ENCODE data around the gene LRP1B. TPM values are rescaled to one million over a fixed set of nuclear protein-coding genes. Genes with fewer than 3 reads are reported as not detected.
A peak's percentile ranks its signal among the peaks of the same experiment; 100 is the strongest.
"Not testable (repeated sequence)": the region's sequence is repeated elsewhere in the genome, so short reads cannot be mapped to it uniquely, and the experiment has no call there.

Gene LRP1B
- total RNA-seq, 1 experiment from 2014 or later = not detected

DNA sequence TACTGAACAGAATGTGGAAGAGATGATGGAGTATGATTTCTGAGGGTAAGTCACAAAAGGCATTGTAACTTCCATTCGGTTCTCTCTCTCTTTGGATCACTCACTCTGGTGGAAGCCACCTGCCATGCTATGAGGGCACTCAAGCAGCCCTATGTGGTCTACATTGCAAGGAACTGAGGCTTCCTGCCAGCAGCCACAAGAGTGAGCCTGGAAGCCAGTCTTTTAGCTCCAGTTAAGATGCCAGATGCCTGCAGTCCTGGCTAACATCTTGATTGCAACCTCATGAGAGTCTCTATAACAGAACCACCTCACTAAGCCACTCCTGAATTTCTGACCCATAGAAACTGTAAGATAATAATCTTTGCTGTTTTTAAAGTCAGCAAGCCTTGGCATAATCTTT is 935.7 kb downstream of the LRP1B start:
- DNase-seq (ENCODE audit: low spot score) = no peak
- in situ Hi-C loops (cut with HindIII; ENCODE audit: low sequenced_read_pairs) = no loop called here

DNA sequence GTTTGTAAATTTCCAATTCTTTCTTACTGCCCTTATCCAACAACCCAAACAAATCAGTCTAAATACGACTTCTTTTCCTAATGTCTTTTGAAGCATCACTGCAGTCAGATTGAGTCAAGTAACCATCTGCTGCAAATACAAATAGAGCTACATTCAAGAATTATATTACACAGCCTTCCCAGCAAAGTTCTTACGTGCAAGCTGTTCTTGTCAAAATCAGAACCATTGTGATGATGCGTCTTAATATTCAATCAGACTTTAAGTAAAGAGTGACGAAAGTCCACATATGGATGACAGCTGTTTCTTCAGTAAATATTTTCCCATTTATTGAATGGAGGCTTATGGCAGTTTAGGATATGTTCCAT is 943.8 kb downstream of the LRP1B start:
- in situ Hi-C loops (cut with HindIII; ENCODE audit: low sequenced_read_pairs) = no loop called here
- peak; percentile 65 for DNase-seq (ENCODE audit: low spot score)

- in situ Hi-C loops (cut with HindIII; ENCODE audit: low sequenced_read_pairs) = no loop called here
- no peak for DNase-seq (ENCODE audit: low spot score)
Observed at GRCh38 chr2:141186413-141187074, 944.3 kb downstream of the LRP1B start.

- in situ Hi-C loops (cut with HindIII; ENCODE audit: low sequenced_read_pairs) = no loop called here
- no peak for DNase-seq (ENCODE audit: low spot score)
Observed at GRCh38 chr2:141182246-141182645, 948.6 kb downstream of the LRP1B start.

- in situ Hi-C loops (cut with HindIII; ENCODE audit: low sequenced_read_pairs); DNase-seq (ENCODE audit: low spot score): not testable (repeated sequence)
Observed at GRCh38 chr2:141169117-141169516, 961.7 kb downstream of the LRP1B start.

- in situ Hi-C loops (cut with HindIII; ENCODE audit: low sequenced_read_pairs) = no loop called here
- DNase-seq (ENCODE audit: low spot score) = no peak
Observed at GRCh38 chr2:141162314-141162713, 968.5 kb downstream of the LRP1B start.

DNA sequence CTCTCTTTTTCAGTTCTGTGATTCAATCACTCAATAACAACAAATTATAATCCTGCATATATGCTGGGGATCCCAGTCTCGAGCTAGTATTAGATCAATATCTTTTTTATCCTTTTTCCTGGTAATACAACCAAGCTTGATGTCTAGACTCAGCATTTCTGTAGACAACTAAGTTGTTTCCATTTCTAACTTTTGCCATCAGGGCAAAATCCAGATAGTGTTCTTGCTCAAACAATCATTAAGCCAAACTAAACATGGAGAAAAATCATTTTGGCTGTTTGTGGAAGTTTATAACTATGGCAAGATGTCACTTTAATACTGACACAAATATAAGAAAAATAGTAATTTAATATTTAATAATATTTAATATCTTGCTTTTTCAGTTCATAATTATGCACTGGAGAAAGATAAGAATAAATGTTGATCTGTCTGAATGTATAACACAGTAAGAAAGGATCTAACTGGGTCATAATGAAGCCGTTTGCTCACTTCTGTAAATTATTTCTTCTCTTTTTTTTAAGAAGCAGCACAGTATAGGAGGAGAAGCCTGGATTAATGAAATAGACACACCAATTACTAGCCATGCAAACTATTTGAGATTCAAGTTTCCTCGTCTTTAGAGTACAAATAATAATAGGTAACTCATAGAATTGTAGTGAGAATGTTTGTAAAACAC is 979.1 kb downstream of the LRP1B start:
- no peak for DNase-seq (ENCODE audit: low spot score)
- in situ Hi-C loops (cut with HindIII; ENCODE audit: low sequenced_read_pairs) = no loop called here

DNA sequence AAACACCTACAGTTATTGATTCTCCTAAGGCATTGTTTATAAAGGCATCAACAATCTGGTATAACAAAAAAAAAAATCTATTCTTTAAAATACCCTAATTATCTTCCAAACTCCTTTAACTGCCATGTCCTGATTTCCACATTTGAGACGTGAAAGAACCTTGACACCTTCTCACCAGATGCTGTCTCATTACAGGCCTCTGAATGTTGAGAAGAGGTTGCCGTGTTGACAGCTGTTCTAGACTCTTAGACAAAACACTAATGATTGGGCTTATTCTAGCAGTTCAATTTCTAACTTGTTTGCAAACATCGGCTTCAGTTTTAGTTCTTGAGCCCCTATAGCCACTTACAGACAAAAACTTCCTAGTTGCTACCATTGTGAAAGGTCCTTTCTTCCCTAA is 988.8 kb downstream of the LRP1B start:
- in situ Hi-C loops (cut with HindIII; ENCODE audit: low sequenced_read_pairs) = no loop called here
- no peak for DNase-seq (ENCODE audit: low spot score)

DNA sequence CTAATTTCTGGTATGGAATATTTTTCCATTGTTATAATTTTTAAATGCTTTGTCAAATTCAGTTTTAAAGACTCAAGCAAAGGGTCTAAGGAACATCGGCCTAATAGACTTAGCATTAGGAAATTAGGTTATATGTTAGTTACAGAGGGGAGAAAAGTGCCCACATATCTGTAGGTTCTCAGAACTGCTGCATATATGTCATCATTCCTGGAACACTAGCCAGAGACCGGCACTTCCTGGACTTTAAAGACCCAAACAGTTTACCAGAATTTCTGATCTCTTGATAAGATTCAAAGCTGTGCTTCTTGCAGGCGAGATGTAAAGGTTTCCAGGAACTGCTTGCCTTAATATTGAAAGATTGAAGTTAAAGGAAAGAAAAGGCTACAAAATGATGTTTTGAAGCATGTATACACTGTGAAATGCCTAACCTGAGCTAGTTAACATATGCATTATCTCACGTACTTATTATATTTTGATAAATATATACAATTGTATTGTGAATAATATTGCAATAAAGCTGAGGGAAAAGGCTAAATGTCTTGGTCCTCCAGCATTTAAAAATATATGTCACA is 993.6 kb downstream of the LRP1B start:
- DNase-seq (ENCODE audit: low spot score) = no peak
- in situ Hi-C loops (cut with HindIII; ENCODE audit: low sequenced_read_pairs) = no loop called here

DNA sequence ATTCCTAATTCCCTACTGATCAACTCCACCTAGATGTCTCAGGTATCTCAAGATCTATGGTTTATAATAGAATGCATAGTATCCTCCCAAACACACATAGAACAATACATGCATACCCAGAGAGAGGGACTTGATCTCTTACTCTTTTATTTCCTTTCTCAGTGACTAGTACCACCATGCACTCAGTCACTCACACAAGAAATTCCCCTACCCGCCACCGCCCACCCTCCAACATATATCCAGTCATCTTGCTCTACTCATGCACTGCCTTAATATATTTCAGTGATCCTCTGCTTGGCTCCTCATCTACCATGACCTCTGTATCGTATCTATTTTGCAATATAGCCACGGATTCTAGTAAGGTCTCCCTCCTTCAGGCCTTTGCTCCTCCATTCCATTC is 996.9 kb downstream of the LRP1B start:
- no peak for DNase-seq (ENCODE audit: low spot score)
- in situ Hi-C loops (cut with HindIII; ENCODE audit: low sequenced_read_pairs) = no loop called here

- DNase-seq (ENCODE audit: low spot score) = no peak
- in situ Hi-C loops (cut with HindIII; ENCODE audit: low sequenced_read_pairs) = no loop called here
Observed at GRCh38 chr2:141125432-141125831, 1005.4 kb downstream of the LRP1B start.

GRCh38 chr2:141118836-141119235 is 1012.0 kb downstream of the LRP1B start:
- no peak for DNase-seq (ENCODE audit: low spot score)
- in situ Hi-C loops (cut with HindIII; ENCODE audit: low sequenced_read_pairs) = no loop called here

DNA sequence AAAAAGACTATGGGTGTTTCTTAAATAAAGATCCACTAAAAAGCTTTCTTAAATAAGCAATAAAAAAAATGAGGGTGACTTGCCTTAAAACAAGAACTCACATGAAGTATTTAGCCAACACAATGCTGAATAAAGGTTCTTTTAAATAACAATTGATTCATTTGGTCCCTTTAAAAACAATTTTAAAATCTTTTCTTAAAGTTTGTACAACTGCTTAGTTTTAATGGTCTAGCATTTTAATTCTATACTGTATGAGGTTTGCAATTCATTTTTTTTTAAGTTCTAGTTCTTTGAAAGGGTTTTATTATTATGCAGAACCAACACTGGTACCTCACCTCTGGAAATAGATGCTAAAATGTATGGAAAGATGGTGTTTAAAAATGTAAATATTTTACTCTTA is 1017.5 kb downstream of the LRP1B start:
- no peak for DNase-seq (ENCODE audit: low spot score)
- in situ Hi-C loops (cut with HindIII; ENCODE audit: low sequenced_read_pairs) = no loop called here

GRCh38 chr2:141109633-141110032 is 1021.2 kb downstream of the LRP1B start:
- DNase-seq (ENCODE audit: low spot score) = no peak
- in situ Hi-C loops (cut with HindIII; ENCODE audit: low sequenced_read_pairs) = no loop called here

GRCh38 chr2:141105763-141106162 is 1025.1 kb downstream of the LRP1B start:
- no peak for DNase-seq (ENCODE audit: low spot score)
- in situ Hi-C loops (cut with HindIII; ENCODE audit: low sequenced_read_pairs) = no loop called here

GRCh38 chr2:141103216-141103615 is 1027.6 kb downstream of the LRP1B start:
- DNase-seq (ENCODE audit: low spot score) = no peak
- in situ Hi-C loops (cut with HindIII; ENCODE audit: low sequenced_read_pairs) = no loop called here

DNA sequence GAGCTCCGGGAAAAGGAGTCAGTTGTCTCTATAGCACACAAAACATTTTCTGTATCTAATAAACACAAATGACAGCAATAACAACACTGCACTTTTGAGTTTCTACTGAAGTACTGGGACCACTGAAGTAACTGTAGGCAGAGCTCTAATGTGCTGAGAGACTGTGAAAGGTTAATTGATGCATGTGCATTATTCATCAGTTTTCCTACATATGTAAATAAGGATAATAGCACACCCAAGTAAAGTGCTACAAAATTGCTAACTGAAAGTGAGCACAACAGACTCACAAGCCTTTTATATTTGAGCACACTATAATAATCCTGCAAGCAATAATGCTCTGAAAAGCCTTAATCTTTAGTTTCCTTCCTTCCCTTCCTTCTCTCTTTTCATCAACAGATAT is 1051.6 kb downstream of the LRP1B start:
- in situ Hi-C loops (cut with HindIII; ENCODE audit: low sequenced_read_pairs) = no loop called here
- no peak for DNase-seq (ENCODE audit: low spot score)

DNA sequence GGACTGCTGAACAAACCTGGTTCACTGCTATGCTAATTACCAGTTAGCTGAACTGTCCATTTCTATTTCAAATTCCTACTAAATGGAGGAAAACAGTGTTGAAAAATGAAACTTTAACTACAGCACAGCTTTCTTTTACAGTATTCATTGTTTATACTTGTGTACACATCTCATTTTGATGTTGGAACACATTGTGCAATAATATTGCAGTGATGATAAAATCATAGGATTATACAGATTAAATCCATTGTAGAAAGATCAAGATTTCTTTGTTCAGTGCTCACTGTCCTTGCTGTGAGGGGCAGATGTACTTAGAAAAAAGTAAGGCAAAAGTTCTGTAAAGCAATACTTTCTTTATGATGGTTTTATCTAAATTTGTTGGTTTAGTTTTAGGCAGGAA is 1055.1 kb downstream of the LRP1B start:
- in situ Hi-C loops (cut with HindIII; ENCODE audit: low sequenced_read_pairs) = no loop called here
- DNase-seq (ENCODE audit: low spot score) = no peak

DNA sequence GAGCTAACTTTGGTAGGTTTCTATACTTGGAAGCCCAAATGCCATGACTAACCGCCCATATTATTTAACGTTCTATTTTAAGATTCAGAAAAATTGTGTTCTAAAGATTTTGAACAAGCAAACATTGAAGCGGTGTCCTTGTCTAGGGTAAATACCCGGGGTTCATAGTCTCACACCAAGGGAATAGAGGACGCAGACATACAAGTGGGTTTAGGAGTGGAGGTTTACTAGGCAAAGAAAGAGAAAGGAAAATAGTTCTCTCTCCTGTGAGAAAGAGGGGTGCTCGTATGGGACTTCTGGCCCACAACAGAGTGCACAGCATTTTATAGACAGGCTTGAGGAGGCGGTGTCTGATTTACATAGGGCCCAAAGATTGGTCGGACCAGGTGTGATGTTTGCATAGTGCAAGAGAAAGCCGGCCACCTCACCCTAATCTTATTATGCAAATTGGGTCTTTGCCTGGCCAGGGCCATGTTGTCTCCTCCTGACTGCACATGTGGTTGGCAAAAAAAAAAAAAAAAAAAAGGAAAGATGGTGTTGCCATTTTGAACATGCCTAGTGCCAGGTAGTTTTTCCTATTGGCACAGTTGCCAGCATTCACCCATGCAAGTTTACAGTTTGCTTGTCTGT is 1062.6 kb downstream of the LRP1B start:
- in situ Hi-C loops (cut with HindIII; ENCODE audit: low sequenced_read_pairs) = no loop called here

GRCh38 chr2:141065042-141065441 is 1065.8 kb downstream of the LRP1B start:
- in situ Hi-C loops (cut with HindIII; ENCODE audit: low sequenced_read_pairs) = no loop called here
- no peak for DNase-seq (ENCODE audit: low spot score)

More for the DNA sequence above, 1062.6 kb downstream of the LRP1B start:
- no peak for DNase-seq (ENCODE audit: low spot score)

All from G401 (cell line).